Measurements from ENCODE around the gene AMPD2. TPM values are rescaled to one million over a fixed set of nuclear protein-coding genes. Genes with fewer than 3 reads are reported as not detected.
A peak's percentile ranks its signal among the peaks of the same experiment; 100 is the strongest.

Gene AMPD2
- total and polyA plus RNA-seq, 9 of the 15 experiments (the other 6 are each of a cell fraction or from before 2014, with no cell fraction given): 2.0 to 77.7 (median 28.2) TPM

GRCh38 chr1:109654519-109654918, 34.9 kb downstream of the AMPD2 start:
- Histone ChIP-seq H3K4me1 (replicated peaks in 1 of 2; ENCODE audit: control insufficient read depth in 2 of 2, insufficient read depth in 2 of 2, low read length in 2 of 2) (peaks cover 0 to 24% of the 10 kb centered on the region in 2 experiments; a peak in 3 of 5 replicates), H3K79me2 (ENCODE audit: control insufficient read depth, insufficient read depth, low read length) (0 out of 3 replicates have a peak, but pooled peaks cover 2% of the 10 kb centered on the region), H2AFZ (ENCODE audit: low read depth, low read length) (no peak overlapping the region), H3K9me1 (ENCODE audit: control insufficient read depth, insufficient read depth, low read length) (no peaks in the 10 kb centered on the region), H3K27ac (ENCODE audit: extremely low read depth, low read depth, low read length) (no peak overlapping the region), H3K4me3 (no peak overlapping the region), H3K9me3 (replicated peaks; ENCODE audit: control insufficient read depth, insufficient read depth, low read depth, low read length) (no peaks in the 10 kb centered on the region), H3K9ac (ENCODE audit: insufficient read depth in 1 of 2, low read depth in 2 of 2, low read length in 2 of 2) (no peak overlapping the region), H4K20me1 (replicated peaks; ENCODE audit: control insufficient read depth, insufficient read depth, low read length) (no peaks in the 10 kb centered on the region), H3K36me3 (ENCODE audit: control insufficient read depth, insufficient read depth, low read length) (peaks cover 12% of the 10 kb centered on the region; the same call in 1 of the 3 replicates), H3K4me2 (ENCODE audit: insufficient read depth, low read length) (no peak overlapping the region), H3K27me3 (ENCODE audit: control insufficient read depth in 2 of 2, insufficient read depth in 2 of 2, low read length in 2 of 2) (0 out of 5 replicates have a peak, but pooled peaks cover 0 to 2% of the 10 kb centered on the region in 2 experiments)
- ATAC-seq (no peak), FAIRE-seq (no peak), DNase-seq (ENCODE audit: extremely low read depth in 1 of 4, low spot score in 3 of 4) (no peak)
- no peak for TF ChIP-seq ZNF347 (CRISPR knock-in tag; IDR thresholded peaks at IDR 0.05; ENCODE audit: low read depth)
- TF ChIP-seq MEIS2 (IDR thresholded peaks at IDR 0.05; ENCODE audit: partially characterized antibody): no peak
- TF ChIP-seq HLTF (IDR thresholded peaks at IDR 0.05): no peak
- no peak for TF ChIP-seq ZNF695 (CRISPR knock-in tag; IDR thresholded peaks at IDR 0.05)
- TF ChIP-seq CEBPG (CRISPR knock-in tag; IDR thresholded peaks at IDR 0.05): 0 out of 2 replicates have a peak, but pooled peaks have one; percentile 19
- no peak for TF ChIP-seq CEBPG (tag; conservative IDR thresholded peaks at IDR 0.05 in 1 of 2, IDR thresholded peaks at IDR 0.05 in 1 of 2)
- no peak for TF ChIP-seq ZNF76 (CRISPR knock-in tag; IDR thresholded peaks at IDR 0.05; ENCODE audit: borderline replicate concordance)
- no peak for TF ChIP-seq FIP1L1 (IDR thresholded peaks at IDR 0.05; ENCODE audit: low read depth, low read length, poor library complexity, severe bottlenecking)
- intact Hi-C loops (cut with micrococcal nuclease): no loop called here
- in situ Hi-C loops (cut with MboI): no loop called here
- no TSS peak for BruUV-seq (replicated peaks)
- 82% methylated on average over 11 of the region's 12 CpGs for WGBS (ENCODE audit: insufficient coverage, low coverage, missing lambda C conversion rate)
- ChIA-PET POLR2A (interaction anchor here (0.6 kb wide), 1 partner anchor 21 kb away, joined by 3 read pairs; no protein-coding TSS in a partner anchor), CTCF (ENCODE audit: low intra/inter-chr PET ratio) (no interaction called here)
